Upper lobe of left lung (tissue), 6 donors: ENCODE results near the gene RASGEF1C. TPM values are rescaled to one million over a fixed set of nuclear protein-coding genes. Genes with fewer than 3 reads are reported as not detected.

Experiments
- ATAC-seq, 2 donors: fragments of 200-7000 bp; cut with Tn5 transposase; one replicate each; pipeline ENCODE4 v1.9.1; 2022; ENCODE audit warnings: mild to moderate bottlenecking in 2 of 2, moderate library complexity in 2 of 2; ENCODE audit not compliant: low FRiP score in 2 of 2
- DNase-seq, 2 donors: peaks; one replicate each; pipeline ENCODE4 v3.0.0-alpha.2; 2019 to 2020
- H3K27ac ChIP-seq, 4 donors: fragments of 200-600 bp; sonication (generic); one replicate each; pipeline ENCODE4 v1.5.1; 2016 to 2019
- H3K27me3 ChIP-seq, 4 donors: fragments of 200-600 bp; sonication (generic); one replicate each; pipeline ENCODE4 v1.5.1; 2017 to 2019
- H3K36me3 ChIP-seq, 4 donors: fragments of 200-600 bp; sonication (generic); one replicate each; pipeline ENCODE4 v1.5.1; 2016 to 2019
- H3K4me1 ChIP-seq, 4 donors: fragments of 200-600 bp; sonication (generic); one replicate each; pipeline ENCODE4 v1.5.1; 2018 to 2019
- H3K4me3 ChIP-seq, 4 donors: fragments of 200-600 bp; sonication (generic); one replicate each; pipeline ENCODE4 v1.5.1; 2017 to 2019; ENCODE audit warnings: mild to moderate bottlenecking in 2 of 4, moderate library complexity in 1 of 4
- H3K9me3 ChIP-seq, 4 donors: fragments of 200-600 bp; sonication (generic); one replicate each; pipeline ENCODE4 v1.5.1; 2018 to 2019
- CTCF ChIP-seq, 6 experiments: fragments of 450-650 bp in 4 of 6; fragments of 200-600 bp in 2 of 6; sonication (generic) in 2 of 6; IDR thresholded peaks; one replicate each; pipeline ENCODE4 v1.5.1; 2016 to 2019; ENCODE audit warnings: antibody characterized with exemption in 6 of 6
- EP300 ChIP-seq, 4 donors: sonication (generic); formaldehyde crosslinking; IDR thresholded peaks; one replicate each; pipeline ENCODE4 v1.5.1; 2017; ENCODE audit warnings: antibody characterized with exemption in 4 of 4, control low read depth in 2 of 4
- POLR2A ChIP-seq, 4 donors: fragments of 450-650 bp; IDR thresholded peaks; one replicate each; pipeline ENCODE4 v1.5.1; 2016 to 2017; ENCODE audit warnings: antibody characterized with exemption in 4 of 4, mild to moderate bottlenecking in 2 of 4
- POLR2AphosphoS5 ChIP-seq, 2 donors: sonication (generic); formaldehyde crosslinking; IDR thresholded peaks; one replicate each; pipeline ENCODE4 v1.5.1; 2017; ENCODE audit warnings: antibody characterized with exemption in 2 of 2
- WGBS, 2 donors: methylation state at CpG; one replicate each; pipeline ENCODE4 v1.1.5; 2017 to 2018; 5-methylcytosine and 5-hydroxymethylcytosine counted together
- total RNA-seq, 6 donors: library from RNA; depleted of rRNA in 4 of 6; stranded (reverse); fragments of >200 nt in 4 of 6; gene quantifications; one replicate each; pipeline versions ENCODE4 v1.1.0 to v1.2.1, GENCODE V29; 2016 to 2021
- donor health status: DM: no; HTN: no; CAD: no; lungs with moderate emphysema.
- donor health status: DM: no; HTN: yes; CAD: no; lungs with severe emphysema.

Gene RASGEF1C
- total RNA-seq, 6 donors from 2014 or later: not detected

- TF ChIP-seq CTCF (IDR thresholded peaks at IDR 0.05): no peak
- no peak for TF ChIP-seq POLR2AphosphoS5 (IDR thresholded peaks at IDR 0.05)
- no peak for TF ChIP-seq POLR2A (IDR thresholded peaks at IDR 0.05)
- TF ChIP-seq EP300 (IDR thresholded peaks at IDR 0.05): no peak
- ATAC-seq: no peak
- H3K27ac ChIP-seq: no peak overlapping the region
Observed at GRCh38 chr5:180103487-180104167, 105.4 kb downstream of the RASGEF1C start.

DNA sequence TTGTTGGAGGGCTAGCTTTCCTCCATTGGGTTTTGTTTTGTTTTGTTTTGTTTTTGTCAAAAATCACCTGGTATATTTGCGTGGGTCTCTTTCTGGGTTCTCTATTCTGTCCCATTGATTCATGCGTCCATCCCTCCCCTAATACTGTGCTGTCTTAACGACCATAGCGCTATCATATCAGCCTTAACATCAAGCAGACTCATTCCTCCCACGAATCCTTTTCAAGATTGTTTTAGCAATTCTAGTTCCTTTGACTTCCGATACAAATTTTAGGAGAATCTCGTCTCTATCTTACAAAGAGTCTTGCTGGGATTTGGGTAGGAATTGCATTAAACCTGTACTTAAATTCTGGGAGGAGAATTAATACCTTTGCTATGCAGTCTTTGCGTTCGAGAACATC, 106.4 kb downstream of the RASGEF1C start:
- H3K4me3 ChIP-seq: no peak overlapping the region
- WGBS, 2 donors: 84 to 85% methylated on average over 9 of the region's 9 CpGs

More at GRCh38 chr5:180103487-180104167, 105.4 kb downstream of the RASGEF1C start:
- Histone ChIP-seq H3K36me3 (no peaks in the 10 kb centered on the region), H3K4me3 (no peak overlapping the region), H3K27me3 (no peaks in the 10 kb centered on the region), H3K4me1 (no peaks in the 10 kb centered on the region), H3K9me3 (peaks cover 3 to 22% (median 10%) of the 10 kb centered on the region in 4 donors)
- 73 to 81% methylated on average over 6 of the region's 6 CpGs for WGBS, 2 donors
- DNase-seq: no peak

DNA sequence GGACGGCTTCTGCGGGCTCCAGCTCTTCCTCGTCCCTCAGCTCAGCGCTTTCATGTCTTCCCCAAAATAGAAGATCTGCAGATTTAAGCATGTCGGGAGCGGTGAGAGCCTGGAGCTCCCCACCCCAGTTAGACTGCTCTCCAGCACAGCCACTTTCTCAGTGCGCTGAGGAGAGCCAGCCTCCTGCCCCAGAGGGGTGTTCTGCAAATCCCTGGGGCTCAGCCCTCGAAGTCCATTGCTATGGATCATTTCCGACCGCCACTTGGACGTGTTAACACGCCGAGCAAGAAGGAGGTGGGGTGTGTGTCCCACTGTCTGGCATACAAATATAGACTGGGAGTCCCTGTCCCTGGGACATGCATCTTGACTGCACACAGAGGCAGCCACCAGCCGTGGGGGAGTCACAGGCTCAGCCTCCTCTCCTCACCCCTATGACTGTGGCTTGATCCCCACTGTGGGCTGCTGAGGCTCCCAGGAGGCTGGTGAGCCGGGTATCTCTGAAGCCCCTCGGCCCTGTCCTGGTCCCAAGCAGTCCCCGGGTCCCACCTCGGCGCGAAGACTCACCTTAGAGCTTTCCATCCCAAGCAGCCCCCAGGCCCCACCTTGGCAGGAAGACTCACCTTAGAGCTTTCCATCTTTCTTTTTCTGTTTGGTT, 107.4 kb downstream of the RASGEF1C start:
- ATAC-seq (no peak), DNase-seq (no peak)
- peaks cover 0 to 7% (median under 1%) of the 10 kb centered on the region in 4 donors for H3K9me3 ChIP-seq
- H3K4me1 ChIP-seq: no peaks in the 10 kb centered on the region
- WGBS, 2 donors: 90 to 92% methylated on average over 20 of the region's 20 CpGs
- H3K4me3 ChIP-seq: no peak overlapping the region
- no peaks in the 10 kb centered on the region for H3K36me3 ChIP-seq
- no peaks in the 10 kb centered on the region for H3K27me3 ChIP-seq
- no peak overlapping the region for H3K27ac ChIP-seq
- TF ChIP-seq POLR2A (IDR thresholded peaks at IDR 0.05) (no peak), CTCF (IDR thresholded peaks at IDR 0.05) (no peak), EP300 (IDR thresholded peaks at IDR 0.05) (no peak), POLR2AphosphoS5 (IDR thresholded peaks at IDR 0.05) (no peak)

More for the DNA sequence above, 106.4 kb downstream of the RASGEF1C start:
- H3K27ac ChIP-seq: no peak overlapping the region
- ATAC-seq (no peak), DNase-seq (no peak)
- no peak for TF ChIP-seq POLR2AphosphoS5 (IDR thresholded peaks at IDR 0.05)
- no peak for TF ChIP-seq CTCF (IDR thresholded peaks at IDR 0.05)
- no peak for TF ChIP-seq EP300 (IDR thresholded peaks at IDR 0.05)
- no peak for TF ChIP-seq POLR2A (IDR thresholded peaks at IDR 0.05)
- no peaks in the 10 kb centered on the region for H3K36me3 ChIP-seq
- H3K9me3 ChIP-seq: peaks cover 1 to 18% (median 9%) of the 10 kb centered on the region in 4 donors
- no peaks in the 10 kb centered on the region for H3K4me1 ChIP-seq
- H3K27me3 ChIP-seq: no peaks in the 10 kb centered on the region

GRCh38 chr5:180100621-180101450, 108.2 kb downstream of the RASGEF1C start:
- H3K27me3 ChIP-seq: no peaks in the 10 kb centered on the region
- DNase-seq (peak in 1 of 2 donors; percentile 65), ATAC-seq (peak in 1 of 2 donors; percentile 16)
- 80 to 83% methylated on average over 12 to 29 of the region's 29 CpGs for WGBS, 2 donors
- no peak overlapping the region for H3K27ac ChIP-seq
- no peaks in the 10 kb centered on the region for H3K36me3 ChIP-seq
- no peak overlapping the region for H3K4me3 ChIP-seq
- no peaks in the 10 kb centered on the region for H3K4me1 ChIP-seq
- no peak for TF ChIP-seq EP300 (IDR thresholded peaks at IDR 0.05)
- TF ChIP-seq CTCF (IDR thresholded peaks at IDR 0.05): no peak
- no peak for TF ChIP-seq POLR2AphosphoS5 (IDR thresholded peaks at IDR 0.05)
- TF ChIP-seq POLR2A (IDR thresholded peaks at IDR 0.05): no peak
- H3K9me3 ChIP-seq: no peaks in the 10 kb centered on the region
